HL-60 (cell line): ENCODE results near the gene SMCO4.

ENCODE experiments used
- GABPA ChIP-seq: IDR thresholded peaks from 2 replicates; pipeline ENCODE4 v1.6.1; 2012; ENCODE audit warnings: low read depth
- POLR2AphosphoS5 ChIP-seq: IDR thresholded peaks from 2 replicates; pipeline ENCODE4 v1.6.1; 2012; ENCODE audit warnings: low read depth
- SPI1 ChIP-seq: IDR thresholded peaks from 2 replicates; pipeline ENCODE4 v1.6.1; 2012; ENCODE audit warnings: low read depth, mild to moderate bottlenecking, borderline replicate concordance
- TF ChIP-seq, protein P1 (sequence below): IDR thresholded peaks from 2 replicates; pipeline ENCODE4 v1.6.1; 2012; ENCODE audit warnings: low read depth; ENCODE audit not compliant: insufficient replicate concordance
- TF ChIP-seq, protein P2 (sequence below): IDR thresholded peaks from one replicate; pipeline ENCODE4 v1.5.1; 2011; ENCODE audit warnings: low read length, control low read depth, inconsistent platforms; ENCODE audit not compliant: insufficient read depth

- TF ChIP-seq, protein P1, sequence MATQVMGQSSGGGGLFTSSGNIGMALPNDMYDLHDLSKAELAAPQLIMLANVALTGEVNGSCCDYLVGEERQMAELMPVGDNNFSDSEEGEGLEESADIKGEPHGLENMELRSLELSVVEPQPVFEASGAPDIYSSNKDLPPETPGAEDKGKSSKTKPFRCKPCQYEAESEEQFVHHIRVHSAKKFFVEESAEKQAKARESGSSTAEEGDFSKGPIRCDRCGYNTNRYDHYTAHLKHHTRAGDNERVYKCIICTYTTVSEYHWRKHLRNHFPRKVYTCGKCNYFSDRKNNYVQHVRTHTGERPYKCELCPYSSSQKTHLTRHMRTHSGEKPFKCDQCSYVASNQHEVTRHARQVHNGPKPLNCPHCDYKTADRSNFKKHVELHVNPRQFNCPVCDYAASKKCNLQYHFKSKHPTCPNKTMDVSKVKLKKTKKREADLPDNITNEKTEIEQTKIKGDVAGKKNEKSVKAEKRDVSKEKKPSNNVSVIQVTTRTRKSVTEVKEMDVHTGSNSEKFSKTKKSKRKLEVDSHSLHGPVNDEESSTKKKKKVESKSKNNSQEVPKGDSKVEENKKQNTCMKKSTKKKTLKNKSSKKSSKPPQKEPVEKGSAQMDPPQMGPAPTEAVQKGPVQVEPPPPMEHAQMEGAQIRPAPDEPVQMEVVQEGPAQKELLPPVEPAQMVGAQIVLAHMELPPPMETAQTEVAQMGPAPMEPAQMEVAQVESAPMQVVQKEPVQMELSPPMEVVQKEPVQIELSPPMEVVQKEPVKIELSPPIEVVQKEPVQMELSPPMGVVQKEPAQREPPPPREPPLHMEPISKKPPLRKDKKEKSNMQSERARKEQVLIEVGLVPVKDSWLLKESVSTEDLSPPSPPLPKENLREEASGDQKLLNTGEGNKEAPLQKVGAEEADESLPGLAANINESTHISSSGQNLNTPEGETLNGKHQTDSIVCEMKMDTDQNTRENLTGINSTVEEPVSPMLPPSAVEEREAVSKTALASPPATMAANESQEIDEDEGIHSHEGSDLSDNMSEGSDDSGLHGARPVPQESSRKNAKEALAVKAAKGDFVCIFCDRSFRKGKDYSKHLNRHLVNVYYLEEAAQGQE, result no peak
- TF ChIP-seq POLR2AphosphoS5, result no peak
- TF ChIP-seq, protein P2, sequence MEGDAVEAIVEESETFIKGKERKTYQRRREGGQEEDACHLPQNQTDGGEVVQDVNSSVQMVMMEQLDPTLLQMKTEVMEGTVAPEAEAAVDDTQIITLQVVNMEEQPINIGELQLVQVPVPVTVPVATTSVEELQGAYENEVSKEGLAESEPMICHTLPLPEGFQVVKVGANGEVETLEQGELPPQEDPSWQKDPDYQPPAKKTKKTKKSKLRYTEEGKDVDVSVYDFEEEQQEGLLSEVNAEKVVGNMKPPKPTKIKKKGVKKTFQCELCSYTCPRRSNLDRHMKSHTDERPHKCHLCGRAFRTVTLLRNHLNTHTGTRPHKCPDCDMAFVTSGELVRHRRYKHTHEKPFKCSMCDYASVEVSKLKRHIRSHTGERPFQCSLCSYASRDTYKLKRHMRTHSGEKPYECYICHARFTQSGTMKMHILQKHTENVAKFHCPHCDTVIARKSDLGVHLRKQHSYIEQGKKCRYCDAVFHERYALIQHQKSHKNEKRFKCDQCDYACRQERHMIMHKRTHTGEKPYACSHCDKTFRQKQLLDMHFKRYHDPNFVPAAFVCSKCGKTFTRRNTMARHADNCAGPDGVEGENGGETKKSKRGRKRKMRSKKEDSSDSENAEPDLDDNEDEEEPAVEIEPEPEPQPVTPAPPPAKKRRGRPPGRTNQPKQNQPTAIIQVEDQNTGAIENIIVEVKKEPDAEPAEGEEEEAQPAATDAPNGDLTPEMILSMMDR, result peak; percentile 42
- no peak for TF ChIP-seq GABPA
- TF ChIP-seq SPI1, result no peak
Measured at GRCh38 chr11:93543292-93543977, at the start of gene SMCO4.
